Measurements from ENCODE around the gene ITGA2. TPM values are rescaled to one million over a fixed set of nuclear protein-coding genes. Genes with fewer than 3 reads are reported as not detected.

The ITGA2 gene
- total and polyA plus RNA-seq, 2 of the 8 experiments (the other 6 are each of a cell fraction or from before 2014, with no cell fraction given): 1.4 to 7.7 TPM

GRCh38 chr5:53011233-53011632, 22.1 kb downstream of the ITGA2 start (continued):
- TF ChIP-seq TAF7 (optimal IDR thresholded peaks at IDR 0.05; ENCODE audit: borderline replicate concordance, low read depth, low read length): no peak
- no peak for TF ChIP-seq RNF2 (IDR thresholded peaks at IDR 0.05; ENCODE audit: borderline replicate concordance, low read depth, low read length, missing control alignments, poor library complexity, severe bottlenecking)
- no peak for TF ChIP-seq CHD1 (IDR thresholded peaks at IDR 0.05; ENCODE audit: low read depth, low read length)
- no peak for TF ChIP-seq EP300 (IDR thresholded peaks at IDR 0.05; ENCODE audit: borderline replicate concordance in 1 of 2, low read depth in 2 of 2, low read length in 2 of 2)
- TF ChIP-seq SRF (IDR thresholded peaks at IDR 0.05; ENCODE audit: low read depth, low read length): no peak

Data from H1 (cell line).